ENCODE results near the gene HK2.
"Not testable (repeated sequence)": the region's sequence is repeated elsewhere in the genome, so short reads cannot be mapped to it uniquely, and the experiment has no call there.

The HK2 gene

DNA sequence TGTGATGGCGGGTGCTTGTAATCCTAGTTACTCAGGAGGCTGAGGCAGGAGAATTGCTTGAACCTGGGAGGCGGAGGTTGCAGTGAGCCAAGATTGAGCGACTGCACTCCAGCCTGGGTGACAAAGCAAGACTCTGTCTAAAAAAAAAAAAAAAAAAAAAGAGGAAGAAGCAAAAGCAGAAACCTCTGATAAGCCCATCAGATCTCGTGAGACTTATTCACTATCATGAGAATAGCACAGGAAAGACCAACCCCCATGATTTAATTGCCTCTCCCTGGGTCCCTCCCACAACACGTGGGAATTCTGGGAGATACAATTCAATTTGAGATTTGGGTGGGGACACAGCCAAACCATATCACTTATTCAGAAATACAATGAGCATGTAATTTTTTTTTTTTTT, 73.6 kb downstream of the HK2 start:
- DNase-seq: not testable (repeated sequence)

DNA sequence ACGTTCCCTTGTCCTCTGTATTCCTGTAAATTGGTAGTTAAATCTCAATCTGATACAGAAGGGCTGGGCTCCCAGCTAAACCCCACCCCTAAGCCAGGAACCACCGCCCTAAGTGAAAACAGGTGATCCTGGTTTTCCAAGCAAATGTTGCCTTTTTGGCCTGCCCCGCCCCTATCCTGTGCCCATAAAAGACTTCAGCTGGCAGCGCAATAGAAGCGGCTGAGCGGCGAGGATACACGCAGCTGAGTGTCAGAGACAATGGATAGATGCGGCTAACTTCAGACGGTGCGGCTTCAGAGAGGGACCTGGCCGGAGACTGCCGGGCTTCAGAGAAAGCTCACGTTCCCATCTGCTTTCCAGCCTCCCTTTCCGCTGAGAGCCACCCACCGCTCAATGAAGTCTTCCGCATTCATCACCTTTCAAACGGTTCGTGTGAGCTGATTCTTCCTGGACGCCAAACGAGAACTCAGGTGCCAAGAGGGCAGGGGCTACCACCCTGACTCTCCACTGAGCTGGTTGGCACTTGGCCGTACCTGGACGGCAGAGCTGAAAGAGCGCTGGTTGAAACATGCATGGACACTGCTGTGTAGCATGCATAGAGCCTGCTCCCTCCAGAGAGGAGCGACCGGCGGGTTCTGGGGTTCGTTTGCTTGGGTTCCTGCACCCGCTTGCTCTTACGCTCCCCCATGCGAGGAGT, 75.0 kb downstream of the HK2 start:
- DNase-seq: no peak

DNA sequence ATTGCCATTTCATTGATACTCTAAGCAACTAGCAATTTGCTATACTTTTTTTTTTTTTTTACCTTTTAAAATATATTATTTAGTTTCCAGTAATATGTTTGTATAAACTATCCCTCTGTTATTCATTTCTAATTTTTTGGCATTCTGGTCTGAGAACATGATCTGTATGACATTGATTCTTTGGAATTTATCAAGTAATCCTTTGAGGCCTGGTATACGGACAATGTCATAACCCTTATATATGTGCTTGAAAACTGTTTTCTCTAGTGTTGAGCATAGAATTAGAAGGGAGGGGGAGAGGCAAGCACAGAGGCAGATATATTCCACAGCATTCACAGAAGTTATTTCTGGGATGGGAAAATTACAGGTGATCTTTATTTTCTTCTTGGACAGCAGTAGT, 76.3 kb downstream of the HK2 start:
- no peak for DNase-seq

DNA sequence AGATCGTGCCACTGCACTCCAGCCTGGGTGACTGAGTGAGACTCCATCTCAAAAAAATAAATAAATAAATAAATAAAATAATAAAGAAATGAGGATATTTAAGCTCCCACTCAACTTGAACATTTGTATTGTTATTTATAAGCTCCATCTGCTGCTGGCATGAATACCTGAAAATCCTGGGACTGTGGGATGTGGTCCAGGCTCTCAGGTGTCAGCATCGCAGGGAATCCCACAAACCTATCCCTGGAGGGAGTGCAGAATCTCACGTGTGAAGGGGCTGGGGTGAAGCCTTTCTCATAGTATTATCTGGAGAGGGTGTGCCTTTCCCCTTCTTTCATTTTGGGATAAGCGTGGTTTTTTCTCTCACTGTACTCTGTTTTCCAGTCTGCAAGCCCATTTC, 77.1 kb downstream of the HK2 start:
- no peak for DNase-seq

DNA sequence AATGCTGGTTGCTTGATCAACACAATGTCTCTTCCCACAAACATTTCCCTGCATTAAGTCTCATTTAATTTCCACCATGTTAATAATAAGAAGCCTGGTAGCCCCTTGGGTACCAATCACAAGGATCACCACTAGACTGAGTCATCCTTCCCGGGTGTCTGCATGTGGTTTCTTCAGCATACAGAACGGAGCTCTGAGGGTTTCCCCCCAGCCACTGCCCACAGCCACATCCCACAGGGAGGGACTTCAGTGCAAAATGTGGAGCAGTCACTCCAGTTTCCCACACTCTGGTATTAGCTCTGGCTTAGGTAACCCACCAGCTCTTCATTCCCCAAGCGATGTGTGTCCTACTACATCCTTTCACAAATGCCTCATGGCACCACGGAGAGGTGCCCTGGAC, 81.8 kb downstream of the HK2 start:
- DNase-seq: no peak

DNA sequence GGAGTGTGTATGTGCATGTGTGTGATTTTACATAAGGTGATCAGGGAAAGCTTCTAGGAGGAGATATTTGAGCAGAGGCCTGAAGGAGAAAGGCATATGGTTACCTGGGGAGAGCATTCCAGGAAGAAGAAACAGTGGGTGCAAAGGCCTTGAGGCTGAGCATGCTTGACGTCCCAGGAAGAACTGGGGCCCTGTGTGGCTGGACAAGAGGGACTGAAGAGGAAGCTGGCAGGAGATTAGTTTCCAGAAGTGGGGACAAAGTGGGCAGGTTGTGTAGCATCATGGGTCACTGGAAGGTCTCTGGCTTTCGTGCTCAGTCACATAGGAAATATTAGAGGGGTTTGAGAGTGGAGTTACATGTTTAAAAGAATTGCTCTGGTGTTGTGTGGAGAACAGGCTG, 82.5 kb downstream of the HK2 start:
- DNase-seq: no peak

DNA sequence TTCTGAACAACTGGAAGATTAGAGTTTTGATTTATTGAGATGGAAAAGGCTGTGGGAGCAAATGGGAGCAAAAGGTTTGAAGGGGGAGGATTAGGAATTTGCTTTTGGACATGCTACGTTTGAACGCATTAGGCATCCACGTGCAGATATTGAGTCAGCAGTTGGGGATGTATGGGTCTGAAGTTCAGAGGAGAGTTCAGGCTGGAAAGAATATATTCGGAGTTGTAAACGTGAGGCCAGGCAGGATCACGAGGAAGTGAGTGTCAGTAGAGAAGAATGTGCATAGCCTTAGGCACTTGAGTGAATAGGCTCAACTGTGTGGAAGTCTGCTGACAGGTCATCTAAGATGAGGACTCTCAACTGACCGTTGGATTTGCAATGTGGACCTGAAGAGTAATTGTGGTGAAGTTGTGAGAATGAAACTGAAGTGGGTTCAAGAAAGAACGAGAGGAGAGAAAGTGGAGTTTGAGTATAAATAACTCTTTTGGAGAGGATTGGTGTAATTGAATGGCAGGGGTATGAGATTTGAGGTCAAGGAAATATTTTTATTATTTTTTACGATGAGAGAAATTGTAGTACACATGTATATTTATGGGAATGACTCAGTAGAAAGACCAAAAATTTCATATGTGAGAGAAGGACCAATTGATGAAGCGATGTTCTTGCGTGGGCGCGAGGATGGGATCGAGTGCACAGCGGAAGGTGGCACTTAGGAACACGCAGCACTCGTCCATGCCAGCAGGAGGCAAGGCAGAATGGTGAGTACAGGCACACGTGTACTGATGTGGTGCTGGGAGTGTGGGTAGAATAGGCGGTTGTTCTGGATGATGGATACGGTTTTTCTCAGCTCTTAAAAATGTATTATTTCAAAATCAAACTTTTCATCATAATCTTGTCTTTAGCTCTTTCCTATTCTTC, 84.0 kb downstream of the HK2 start:
- no peak for DNase-seq

DNA sequence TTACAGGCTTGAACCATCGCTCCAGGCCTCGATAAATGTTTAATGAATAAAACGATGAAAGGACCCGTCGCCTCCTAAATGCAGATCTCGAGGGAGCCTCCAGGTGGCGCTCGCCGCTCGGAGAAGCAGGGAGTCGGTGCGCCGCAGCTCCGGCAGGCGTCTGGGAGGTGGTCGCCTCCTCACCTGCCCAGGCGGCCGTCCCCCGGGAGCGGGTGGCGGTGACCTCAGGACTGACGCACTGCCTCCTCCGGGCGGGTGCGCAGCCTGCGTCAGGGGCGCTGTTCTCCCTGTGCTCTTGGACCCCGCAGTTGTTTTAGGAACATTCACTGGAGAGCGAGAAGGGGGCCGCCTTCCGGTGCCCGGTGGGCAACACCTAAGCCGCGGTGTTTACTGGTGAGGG, 85.9 kb downstream of the HK2 start:
- peak; percentile 56 for DNase-seq

DNA sequence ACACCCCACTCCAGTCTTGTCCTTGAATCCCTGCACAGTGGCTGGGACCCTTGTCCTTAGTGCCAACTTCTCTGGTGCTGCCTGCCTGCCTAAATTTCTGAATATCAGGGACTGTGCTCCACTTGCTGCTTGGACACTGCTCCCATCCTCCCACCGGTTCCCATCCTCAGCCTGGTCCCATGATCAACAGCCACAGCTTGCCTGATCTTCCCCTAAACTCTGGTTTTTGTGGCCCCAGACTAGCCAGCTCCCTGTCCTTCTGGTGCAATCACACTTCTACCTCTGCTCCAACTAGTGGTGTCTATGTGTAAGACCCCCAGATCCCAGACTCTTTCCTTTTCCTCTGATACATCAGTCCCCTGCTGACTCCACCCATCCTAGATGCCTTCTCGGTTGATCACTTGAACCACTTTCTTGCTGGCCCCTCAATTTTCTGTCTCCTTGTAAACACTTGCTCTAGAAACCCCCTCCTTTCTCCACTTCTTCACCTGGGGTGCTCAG, 87.4 kb downstream of the HK2 start:
- no peak for DNase-seq

DNA sequence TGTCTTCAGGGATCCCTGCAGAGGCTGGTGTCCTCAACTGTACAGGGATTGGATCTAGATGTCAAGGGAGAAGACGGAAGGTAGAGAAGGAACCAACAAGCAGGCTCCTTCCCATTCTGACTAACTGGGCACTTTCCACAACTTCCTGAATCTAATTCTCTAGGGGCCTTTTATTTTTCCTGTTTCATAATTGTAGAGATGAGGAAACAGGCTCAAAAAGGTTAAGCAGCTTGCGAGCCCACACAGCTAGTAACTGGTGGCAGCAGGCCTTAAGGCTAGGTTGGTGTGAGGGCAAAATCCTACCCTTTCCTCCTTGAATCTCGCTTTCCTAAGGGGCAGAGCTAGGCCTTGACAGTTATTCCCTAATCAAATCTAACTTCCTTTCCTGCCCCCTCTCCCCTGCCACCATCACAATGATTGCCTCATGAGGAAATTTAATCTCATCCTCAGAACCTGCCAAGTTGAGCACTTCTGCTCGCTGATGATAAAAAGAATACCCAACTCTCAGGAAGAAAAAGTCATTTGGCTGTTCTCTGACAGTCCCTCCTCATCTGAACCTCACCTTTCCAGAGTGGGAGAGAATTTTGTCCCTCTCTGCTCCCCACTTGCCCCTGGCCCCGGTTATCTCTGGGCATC, 88.8 kb downstream of the HK2 start:
- DNase-seq: no peak

DNA sequence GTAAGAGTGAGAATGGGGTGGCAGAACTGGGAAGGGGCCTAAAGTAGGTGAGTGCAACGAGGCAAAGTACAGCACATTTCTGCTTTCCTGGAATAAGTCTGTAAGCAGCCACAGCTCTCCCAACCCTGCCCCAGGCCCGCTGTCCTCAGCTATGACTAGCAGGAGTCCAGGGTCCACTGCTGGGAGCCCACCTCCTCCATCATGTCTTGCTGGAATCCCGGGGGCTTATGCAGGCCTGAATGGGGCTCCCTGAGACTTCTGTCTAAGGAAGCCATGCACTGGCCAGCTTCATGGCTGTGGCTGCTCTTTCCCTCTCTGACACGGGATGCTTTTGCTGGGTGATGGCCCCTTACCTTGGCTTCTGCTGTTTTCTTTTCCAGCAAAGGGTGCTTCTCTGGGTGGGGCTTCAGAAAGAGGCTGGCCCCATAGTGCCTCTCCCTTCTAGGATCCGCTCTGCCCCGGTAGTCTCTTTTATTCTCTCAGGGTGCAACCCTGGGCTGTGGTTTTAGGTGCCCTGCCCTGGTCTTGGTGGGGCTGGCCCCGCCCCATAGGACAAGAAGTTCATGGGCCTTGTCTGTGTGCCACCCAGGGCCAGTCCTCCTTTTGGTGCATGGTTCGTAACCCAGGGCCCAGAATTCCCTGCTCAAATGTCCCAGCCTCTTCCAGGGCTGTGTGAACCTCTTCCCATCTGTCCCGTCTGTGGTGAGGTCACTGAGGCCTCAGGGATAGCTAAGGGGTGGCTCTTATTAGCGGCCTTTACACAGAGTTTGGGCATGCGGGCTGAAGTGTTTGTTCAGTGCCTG, 90.7 kb downstream of the HK2 start:
- DNase-seq: no peak

DNA sequence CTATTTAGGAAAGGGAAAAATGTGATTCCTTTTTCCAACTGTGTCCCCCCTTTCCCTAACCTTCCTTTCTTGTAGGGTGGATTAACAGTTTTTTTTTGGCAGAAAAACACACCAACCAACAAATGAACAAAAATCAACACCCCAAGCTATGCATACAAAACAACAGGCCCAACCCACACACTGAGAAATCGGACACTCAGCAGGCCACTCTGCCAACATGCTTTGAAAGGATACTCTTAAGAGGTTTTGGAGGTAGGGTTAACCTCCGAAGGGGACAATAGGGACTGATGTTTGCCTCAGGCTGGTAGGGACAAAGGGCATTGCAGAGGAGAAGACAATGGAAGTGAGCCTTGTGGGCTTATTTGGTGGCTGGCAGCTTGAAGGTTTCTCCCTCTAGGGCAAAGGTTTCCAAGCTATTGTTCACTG, 91.4 kb downstream of the HK2 start:
- DNase-seq: no peak

DNA sequence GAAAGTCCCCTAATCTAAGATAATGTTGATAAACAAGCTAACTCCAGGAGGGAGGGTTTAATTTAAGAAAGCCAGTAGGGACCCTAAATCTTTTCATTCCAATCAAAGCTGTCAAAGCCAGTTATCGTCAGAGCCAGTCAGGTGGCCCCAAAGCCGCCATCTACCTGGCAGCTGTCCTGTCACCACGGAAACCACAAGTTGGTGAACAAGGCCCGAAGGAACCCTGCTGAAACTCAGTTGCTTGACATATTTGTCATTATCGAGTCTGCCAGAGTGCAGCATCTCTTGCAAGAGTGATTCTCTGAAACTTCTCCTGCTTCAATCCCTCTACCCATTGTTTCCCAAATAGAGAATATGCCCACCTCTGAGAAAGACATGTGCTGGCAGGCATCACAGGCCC, 93.7 kb downstream of the HK2 start:
- no peak for DNase-seq

DNA sequence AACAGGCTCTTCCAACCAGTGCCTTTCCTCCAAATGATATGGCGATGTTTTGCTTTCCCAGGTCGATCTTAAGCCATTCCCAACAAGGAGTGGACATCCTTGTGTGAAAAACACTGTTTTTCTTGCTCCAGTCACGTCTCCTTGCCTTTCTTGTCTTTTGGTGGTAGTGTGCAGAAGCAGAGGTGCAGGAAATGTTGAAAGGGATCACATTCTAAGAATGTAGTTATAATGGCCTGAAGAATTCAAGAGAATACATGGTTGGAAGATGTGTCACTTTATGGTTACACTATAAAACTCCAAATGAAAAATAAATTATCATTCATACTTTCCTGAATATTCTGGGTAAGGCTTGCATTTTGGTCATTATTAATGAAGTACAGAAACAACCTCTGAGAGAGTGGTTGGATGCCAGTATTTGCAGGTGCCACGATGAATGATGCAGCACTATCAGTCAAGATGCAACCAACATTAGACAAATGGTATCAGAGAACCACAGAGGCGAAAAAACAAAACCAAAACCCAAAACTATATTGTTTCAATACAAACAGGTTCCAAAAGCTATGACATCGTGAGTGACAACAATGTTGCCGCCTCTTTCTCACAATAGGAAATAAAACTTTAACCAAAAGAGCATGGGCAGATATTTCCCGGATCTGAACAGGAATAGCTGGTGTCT, 97.0 kb downstream of the HK2 start:
- no peak for DNase-seq

DNA sequence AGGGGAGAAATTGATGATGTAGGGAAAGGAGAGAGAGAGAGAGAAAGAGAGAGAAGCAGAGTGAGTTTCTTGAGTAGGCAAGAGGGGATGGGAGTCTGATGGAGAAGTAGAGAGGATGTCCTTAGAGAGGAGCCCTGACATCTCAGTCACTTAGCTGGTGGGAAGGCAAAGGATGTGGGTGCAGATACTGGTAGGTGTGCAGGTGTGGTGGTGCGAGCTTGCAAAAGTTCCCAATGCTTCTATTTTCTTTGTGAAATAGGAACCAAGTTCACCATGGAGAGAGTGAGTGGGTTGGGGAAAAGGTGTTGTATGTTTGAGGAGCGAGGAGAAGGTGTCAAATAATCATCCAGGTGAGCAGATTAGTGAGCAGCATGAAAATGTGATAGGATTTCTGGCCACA, 98.0 kb downstream of the HK2 start:
- DNase-seq: no peak

DNA sequence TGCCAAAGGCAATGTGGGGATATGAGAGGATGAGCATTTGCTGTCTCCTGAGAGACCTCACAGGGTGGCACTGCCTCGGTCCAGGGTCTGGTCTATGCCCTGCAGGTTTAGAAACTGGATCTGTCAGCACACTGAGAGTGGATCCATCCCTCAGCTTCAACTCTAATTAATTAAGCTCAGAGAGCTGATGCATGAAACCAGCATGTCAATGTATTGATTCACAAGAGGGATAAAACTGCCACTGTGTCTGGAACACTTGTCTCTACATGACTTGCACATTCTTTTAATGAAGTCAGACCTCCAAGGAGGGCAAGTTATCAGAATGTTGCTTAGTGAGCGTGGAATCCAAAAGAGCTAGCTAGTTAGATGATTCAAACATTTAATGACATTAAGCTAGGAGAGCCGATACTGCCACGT, 102.1 kb downstream of the HK2 start:
- no peak for DNase-seq

DNA sequence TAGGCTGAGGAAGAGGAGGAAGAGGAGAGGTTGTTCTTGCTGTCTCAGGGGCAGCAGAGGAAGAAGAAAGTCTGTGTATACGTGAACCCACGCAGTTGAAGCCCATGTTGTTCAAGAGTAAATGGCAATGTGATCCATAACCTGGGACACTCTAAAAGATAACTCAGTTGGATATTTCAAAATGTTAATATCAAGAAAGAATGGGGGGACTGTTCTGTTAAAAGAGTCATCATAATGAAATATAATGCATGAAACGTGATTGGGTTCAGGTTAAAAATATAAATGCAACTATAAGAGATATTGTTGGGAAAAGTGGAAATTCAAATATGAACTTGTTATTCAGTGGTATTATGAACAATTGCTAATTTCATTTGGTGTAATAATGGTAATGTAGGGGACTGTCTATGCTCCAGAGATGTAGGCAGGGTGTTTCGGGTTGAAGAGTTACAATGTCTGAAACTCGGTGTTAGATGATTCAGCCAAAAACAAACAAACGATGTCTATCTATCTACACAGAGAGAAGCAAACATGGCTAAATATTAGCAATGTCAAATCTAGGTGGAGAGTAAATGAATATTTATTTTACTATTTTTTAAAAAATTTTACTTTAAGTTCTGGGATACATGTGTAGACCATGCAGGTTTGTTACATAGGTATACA, 103.4 kb downstream of the HK2 start:
- no peak for DNase-seq

DNA sequence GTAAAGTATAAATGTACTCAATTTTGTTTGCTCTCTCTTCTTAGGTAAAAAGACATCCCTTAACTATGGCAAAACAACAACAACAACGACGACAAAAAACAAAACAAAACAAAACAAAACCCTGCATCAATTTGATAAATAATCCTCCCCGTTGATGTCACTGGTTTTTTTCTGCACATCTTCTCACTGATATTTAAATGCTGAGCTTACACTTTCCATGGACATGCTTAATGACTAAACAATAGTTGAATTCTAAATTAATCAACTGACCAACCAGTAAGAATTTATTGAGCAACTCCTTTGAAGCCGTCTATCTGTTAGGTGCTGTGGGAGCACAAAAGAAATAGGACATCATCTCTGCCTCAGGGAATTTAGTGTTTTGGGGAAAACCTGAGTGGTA, 104.3 kb downstream of the HK2 start:
- no peak for DNase-seq

DNA sequence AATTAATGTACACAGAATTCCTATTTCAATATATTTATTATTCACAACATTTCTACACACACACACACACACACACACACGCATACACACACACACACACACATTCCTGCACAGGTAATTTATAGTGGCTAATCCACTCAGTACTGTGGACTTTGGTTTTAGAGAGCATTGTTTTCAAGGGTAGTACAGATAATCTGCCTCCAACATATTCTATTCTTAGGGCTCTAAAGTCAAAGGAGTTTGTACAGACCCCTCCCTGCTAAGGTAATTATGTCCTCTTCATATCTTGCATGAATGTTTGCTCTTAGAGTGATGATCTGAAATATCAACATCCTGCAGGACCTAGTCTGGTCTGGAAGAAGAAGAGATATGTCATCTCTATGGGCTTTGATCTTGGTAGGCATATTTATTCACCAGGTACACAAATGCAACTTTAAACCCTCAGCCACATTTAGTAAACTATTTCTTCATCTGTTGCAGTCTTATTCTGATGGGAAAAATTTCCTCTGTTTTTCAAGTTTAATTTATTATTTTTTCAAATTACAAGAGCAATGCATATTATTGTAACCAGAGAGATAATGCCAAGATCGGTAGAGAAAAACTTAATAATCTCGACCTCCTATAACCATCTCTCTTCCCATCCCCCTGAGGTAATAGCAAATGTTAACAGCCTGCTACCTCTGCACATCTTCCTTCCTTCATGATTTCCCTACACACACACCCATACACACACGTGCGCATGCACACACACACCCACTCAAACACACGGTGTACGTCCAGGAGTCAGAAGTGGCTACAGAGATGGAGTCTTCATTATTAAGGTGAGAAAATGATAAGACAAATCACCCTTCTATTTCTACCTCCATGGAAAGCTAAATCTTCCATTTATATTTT, 106.2 kb downstream of the HK2 start:
- no peak for DNase-seq

DNA sequence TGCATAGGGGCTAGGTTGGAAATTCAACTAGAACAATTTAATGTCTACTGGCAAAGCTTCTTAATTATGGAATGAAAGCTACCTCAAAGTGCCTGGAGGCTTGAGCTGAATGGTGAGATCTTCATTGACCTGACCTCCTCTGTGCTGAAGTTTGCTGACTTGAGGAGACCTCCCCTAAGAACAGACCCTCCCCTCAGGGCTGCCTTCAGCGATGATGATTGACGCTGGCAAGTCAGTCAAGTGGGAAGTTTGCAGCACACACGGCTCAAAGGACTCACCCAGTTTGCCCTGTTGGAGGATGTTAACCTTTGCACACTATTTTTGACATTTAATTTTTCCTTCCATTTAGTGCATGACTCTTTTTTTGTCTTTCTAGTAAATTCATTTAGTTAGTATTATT, 107.4 kb downstream of the HK2 start:
- no peak for DNase-seq

DNA sequence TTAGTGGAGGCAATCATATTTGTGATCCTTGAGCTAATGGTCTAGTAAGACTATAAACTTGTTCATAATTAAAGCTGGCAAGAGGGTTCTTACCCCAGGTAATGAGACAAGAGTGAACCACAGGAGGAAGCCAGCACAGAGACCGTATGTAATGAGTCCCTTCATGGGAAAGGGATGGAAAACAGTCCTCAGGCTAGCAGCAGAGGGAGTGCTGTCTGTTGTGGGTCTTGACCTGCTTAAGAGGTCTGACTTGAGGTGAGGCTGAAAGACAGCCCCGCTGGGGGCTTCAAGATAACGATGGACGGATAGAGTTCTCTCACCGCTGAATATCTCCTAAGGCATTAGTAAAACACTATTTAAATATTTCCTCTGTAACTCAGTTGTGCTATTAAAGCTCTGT, 108.3 kb downstream of the HK2 start:
- no peak for DNase-seq
